GM19025 (cell line): ENCODE measurements around the gene NFIB.

ENCODE experiments used
- ATAC-seq: cut with Tn5 transposase; IDR thresholded peaks from one replicate; pipeline ENCODE4 v1.9.1; 2021; ENCODE audit warnings: mild to moderate bottlenecking, low read depth, moderate library complexity; ENCODE audit not compliant: unreplicated experiment

The NFIB gene

DNA sequence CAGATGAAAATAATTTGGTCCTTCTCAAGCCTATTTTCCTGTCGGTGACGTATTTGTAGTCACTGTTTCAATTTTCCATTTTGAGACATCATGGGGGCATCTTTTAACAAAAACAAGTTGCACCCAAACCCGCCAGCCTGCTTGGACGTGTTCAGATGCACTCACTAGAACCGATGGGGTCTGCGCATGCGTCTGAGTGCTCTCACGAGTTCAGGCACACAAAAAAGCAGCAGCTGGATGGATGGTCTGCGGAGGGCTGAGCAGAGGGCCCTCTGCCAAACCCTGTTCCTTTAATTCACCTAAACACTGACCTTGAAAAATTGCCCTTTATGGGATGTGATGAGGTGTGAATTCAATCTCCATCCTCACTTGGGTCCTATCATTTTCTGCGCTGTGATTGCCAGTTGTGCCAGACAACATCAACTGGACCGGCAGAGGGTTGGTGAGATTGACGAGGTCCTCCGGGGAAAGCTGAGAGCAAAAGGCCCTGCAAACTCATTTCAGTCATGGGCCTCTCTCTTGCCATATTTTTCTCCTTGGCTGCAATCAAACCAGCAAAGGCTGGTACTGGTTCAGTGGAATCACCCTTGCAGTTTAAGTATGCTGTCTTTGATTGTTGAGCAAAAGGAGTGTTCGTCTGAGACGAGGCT lies 251.9 kb downstream of the NFIB start:
- no peak for ATAC-seq

DNA sequence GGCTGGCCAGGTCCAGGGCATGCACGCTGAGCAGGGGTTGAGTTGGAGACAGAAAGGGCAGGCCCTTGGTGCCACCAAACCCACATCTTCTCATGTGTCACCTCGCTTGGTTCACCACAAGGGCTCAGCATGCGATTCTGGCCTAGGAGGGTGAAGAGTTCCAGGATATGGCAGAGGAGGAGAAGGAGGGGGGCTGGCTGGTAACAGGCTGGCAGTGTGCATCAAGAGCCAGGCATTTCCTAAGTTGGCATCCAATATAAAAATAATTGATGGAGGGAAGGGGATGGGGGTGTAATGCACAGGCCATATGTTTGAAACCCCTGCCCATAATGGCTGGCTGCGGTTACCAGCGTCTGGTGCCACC lies 255.6 kb downstream of the NFIB start:
- no peak for ATAC-seq

DNA sequence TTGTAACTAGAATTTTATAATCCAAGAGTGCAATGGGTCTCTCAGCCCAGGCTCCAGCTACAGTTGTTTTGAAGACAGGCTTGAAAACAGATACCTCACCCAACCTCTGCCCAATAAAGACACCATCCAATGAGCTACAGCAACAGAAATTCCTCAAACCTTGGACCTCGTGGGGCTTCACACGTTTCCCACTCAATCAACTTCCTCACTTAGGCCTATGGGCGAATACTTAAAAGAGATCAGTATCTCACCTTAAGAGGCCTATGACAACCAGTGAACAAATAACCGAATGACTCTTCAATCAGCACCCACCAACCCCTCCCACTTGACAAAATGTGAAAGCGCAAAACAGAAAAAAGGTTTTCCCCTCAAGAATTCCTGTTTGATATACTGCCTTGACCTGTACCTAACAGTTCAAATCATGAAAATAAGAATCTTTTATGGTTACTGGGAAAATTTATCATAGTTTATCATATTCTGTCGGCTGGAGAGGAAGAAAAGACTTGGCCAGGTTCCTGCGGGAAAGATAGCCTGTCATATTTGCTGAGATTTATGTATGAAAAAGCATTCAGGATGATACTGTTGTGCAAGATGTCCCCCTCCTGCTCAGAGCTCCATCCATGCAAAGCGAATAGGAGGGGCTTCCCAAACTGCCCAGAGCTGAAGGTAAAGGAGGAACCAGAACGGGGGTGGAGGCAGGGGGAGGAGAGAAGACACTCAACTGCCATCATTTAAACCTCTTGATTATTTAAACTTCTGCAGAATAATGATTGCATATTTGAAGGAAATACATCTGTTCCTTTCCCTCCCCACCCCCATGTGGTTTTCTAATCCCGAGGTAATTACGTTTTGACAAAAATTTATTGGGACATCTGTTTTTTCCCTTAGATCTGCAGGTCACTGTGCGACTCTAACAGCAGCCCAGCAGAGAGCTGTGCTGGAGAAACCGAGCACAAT lies 256.3 kb downstream of the NFIB start:
- ATAC-seq = no peak

DNA sequence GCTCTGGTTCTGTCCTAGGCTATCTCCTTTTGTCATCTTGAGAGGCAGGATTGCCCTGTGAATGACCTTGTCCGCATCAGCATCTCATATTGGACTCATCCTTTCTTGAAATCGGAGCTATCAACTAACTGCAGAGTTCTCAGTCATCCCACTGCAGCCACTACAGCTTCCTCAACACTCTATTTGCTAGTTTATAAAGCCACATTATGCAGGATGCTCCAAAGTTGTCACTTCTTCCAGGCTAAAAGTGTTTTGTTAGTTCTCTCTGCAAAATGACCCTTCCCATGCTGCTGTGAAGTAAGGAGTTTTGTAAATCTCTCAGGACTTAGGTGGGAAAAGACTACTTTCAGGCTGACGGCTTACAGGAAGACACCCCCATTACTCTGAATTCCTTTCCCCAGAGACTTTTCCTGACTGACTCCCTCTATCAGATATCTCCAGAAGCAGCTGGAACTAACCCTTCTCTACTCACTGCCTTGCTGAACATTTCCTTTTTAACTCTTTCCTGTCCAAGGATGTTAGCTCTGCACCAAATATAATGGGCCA lies 257.6 kb downstream of the NFIB start:
- no peak for ATAC-seq

DNA sequence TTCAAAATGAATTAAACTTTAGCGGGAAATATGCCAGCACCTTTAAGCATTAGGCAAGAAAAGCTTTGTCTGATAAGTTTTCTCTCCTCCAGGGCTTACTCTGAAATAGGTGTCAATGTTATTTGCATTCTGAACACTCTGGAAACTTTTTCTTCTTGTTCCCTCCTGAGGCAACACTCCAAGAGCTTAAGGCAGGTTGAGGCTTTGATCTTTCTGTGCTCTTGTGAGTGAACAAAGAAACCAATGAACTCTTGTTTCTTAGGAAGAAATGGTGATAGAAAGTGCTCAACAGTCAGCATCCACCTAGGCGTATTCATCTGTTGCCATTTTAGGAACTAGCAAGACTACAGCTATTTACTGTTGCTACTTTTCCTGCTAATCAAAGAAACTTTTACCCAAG lies 259.8 kb downstream of the NFIB start:
- no peak for ATAC-seq

DNA sequence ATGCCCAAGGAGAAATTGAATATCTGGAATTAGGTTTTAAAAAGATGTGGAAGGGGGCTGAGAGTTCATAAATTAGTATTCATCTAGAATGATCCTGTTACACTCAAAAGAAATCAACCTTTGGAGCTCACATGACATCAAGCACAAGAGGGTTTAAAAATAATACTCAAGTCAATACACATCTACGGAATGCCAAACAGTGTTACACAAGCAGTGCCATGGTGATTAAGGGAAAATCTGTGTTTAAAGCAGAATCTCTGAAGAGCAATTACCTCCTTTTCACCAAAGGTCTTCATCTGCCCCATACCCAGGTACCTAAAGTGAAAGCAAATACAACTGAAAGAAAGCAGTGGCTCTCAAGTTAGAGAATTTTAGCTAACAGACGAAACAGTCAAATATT lies 261.6 kb downstream of the NFIB start:
- no peak for ATAC-seq

DNA sequence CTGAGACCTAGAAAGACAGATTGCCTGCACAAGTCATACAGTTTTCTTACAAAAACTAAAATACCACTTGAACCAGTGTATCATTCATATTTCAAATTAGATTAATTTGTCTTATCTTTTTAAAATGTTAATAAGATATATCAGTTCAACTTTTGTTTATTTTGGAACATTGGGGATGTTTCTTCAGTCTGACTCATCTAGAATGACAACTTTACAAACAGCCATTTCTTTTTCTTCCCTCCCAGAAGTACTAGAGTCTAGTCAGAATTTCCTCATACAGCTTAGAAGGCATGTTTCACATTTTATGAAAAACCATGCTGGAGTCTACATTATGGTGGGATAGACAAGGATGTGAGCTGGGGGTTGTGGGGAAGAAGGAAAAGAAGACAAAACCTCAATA lies 262.5 kb downstream of the NFIB start:
- ATAC-seq = no peak

DNA sequence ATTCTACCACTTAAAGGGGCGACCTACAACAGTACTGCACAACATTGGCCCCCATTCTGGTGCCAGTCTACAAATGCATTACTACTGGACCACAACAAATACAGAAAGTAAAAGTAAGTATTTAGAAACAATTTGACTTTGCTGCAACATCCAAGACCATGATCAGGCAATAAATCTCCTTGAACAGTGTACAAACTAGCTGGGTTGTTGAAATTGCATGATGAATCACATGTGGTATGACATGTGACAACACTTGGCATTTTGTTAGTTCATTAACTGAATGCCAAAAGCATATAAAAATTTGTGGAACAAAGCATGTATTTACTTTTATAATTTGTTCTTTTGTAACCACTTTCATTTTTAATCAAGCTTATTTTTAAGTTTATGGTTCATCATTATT lies 270.5 kb downstream of the NFIB start:
- ATAC-seq = no peak

DNA sequence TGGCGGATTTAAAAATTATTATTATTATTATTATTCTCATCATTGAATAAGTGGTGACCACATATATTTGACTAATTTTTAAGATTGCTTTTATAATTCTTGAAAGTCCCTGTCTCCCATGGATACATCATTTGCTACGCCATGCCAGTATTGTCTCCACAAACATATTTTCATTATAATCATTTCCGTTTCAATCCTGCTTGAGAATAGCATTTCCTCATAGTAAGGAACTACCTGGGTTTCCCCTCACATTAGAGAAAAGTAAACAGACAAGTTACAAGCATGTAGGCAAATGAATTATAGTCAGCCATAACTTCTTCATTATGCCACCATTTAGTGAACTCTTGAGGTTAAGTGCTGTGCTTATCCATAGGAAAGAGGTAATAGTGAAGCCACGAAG lies 276.6 kb downstream of the NFIB start:
- no peak for ATAC-seq

DNA sequence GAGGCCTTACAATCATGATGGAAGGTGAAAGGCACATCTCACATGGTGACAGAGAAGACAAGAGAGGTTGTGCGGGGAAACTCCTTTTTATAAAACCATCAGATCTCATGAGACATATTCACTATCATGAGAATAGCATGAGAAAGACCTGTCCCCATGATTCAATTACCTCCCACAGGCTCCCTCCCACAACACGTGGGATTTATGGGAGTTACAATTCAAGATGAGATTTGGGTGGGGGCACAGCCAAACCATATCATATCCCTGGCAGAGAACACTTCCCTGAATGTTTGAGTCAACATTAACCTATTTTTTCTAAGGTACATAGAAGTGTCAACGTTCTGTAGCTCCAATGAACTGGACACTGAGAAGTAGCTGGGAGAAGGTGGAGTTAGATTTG lies 280.9 kb downstream of the NFIB start:
- no peak for ATAC-seq
